CD14-positive monocyte (primary cell): ENCODE data around the gene ABCA4. TPM values are rescaled to one million over a fixed set of nuclear protein-coding genes. Genes with fewer than 3 reads are reported as not detected.

Experiments
- DNase-seq, 3 donors: peaks; one replicate each; pipeline ENCODE4 v3.0.0-alpha.2; 2011 to 2022
- H2AFZ ChIP-seq: 2 replicates; pipeline ENCODE4 v1.6.0; 2012; ENCODE audit warnings: mild to moderate bottlenecking, low read depth, low read length, inconsistent platforms; ENCODE audit not compliant: insufficient read depth, poor library complexity, severe bottlenecking
- H3K27ac ChIP-seq, 2 donors: 1 replicate in 1 of 2; 2 replicates in 1 of 2; pipeline ENCODE4 v1.5.1; 2012 to 2013; ENCODE audit warnings: low read length in 2 of 2, control low read depth in 1 of 2, inconsistent platforms in 1 of 2, low read depth in 1 of 2, mild to moderate bottlenecking in 1 of 2
- H3K27me3 ChIP-seq, 2 donors: one replicate each; pipeline versions ENCODE4 v1.6.0 to v1.6.1; 2011 to 2013; ENCODE audit warnings: low read length in 2 of 2; ENCODE audit not compliant: control insufficient read depth in 2 of 2, insufficient read depth in 2 of 2
- H3K36me3 ChIP-seq, 2 donors: replicated peaks in 1 of 2; 1 replicate in 1 of 2; 2 replicates in 1 of 2; pipeline versions ENCODE4 v1.5.1 to v1.6.1; 2012 to 2013; ENCODE audit warnings: low read length in 2 of 2, control low read depth in 1 of 2, inconsistent platforms in 1 of 2, mild to moderate bottlenecking in 1 of 2; ENCODE audit not compliant: insufficient read depth in 2 of 2, control insufficient read depth in 1 of 2
- H3K4me1 ChIP-seq, 2 donors: 1 replicate in 1 of 2; 2 replicates in 1 of 2; pipeline versions ENCODE4 v1.5.1 to v1.6.1; 2012 to 2013; ENCODE audit warnings: low read length in 2 of 2, control low read depth in 1 of 2, inconsistent platforms in 1 of 2, mild to moderate bottlenecking in 1 of 2, moderate library complexity in 1 of 2; ENCODE audit not compliant: insufficient read depth in 2 of 2, control insufficient read depth in 1 of 2
- H3K4me2 ChIP-seq: replicated peaks from 2 replicates; pipeline ENCODE3; 2012; ENCODE audit warnings: low read length, moderate library complexity, mild to moderate bottlenecking; ENCODE audit not compliant: poor library complexity, severe bottlenecking; ENCODE audit errors: extremely low read depth
- H3K4me3 ChIP-seq, 3 experiments: fragments of 200-600 bp in 1 of 3; sonication (generic) in 1 of 3; replicated peaks in 1 of 3; 1 replicate in 2 of 3; 2 replicates in 1 of 3; pipeline ENCODE4 v1.5.1; 2011 to 2013; ENCODE audit warnings: low read length in 3 of 3, mild to moderate bottlenecking in 3 of 3, control low read depth in 2 of 3, low read depth in 2 of 3, inconsistent platforms in 1 of 3, moderate library complexity in 1 of 3
- H3K79me2 ChIP-seq: 2 replicates; pipeline ENCODE4 v1.6.0; 2012; ENCODE audit warnings: mild to moderate bottlenecking, control low read depth, inconsistent platforms, low read length, moderate library complexity; ENCODE audit not compliant: insufficient read depth
- H3K9ac ChIP-seq: 2 replicates; pipeline ENCODE4 v1.6.0; 2017; ENCODE audit warnings: low read length, mild to moderate bottlenecking; ENCODE audit not compliant: insufficient read depth, poor library complexity, severe bottlenecking
- H3K9me3 ChIP-seq, 2 donors: replicated peaks in 1 of 2; 1 replicate in 1 of 2; 2 replicates in 1 of 2; pipeline versions ENCODE4 v1.5.1 to v1.6.1; 2012 to 2013; ENCODE audit warnings: low read length in 2 of 2, control low read depth in 1 of 2; ENCODE audit not compliant: control insufficient read depth in 1 of 2, insufficient read depth in 1 of 2
- H4K20me1 ChIP-seq: 2 replicates; pipeline ENCODE4 v1.6.0; 2012; ENCODE audit warnings: mild to moderate bottlenecking, low read length, control low read depth, moderate library complexity; ENCODE audit not compliant: insufficient read depth
- H3K27ac Mint-ChIP-seq, 7 donors: one replicate each; pipeline ENCODE4 v1.8.0; 2020; ENCODE audit warnings: mild to moderate bottlenecking in 7 of 7, mixed read lengths in 7 of 7, moderate library complexity in 6 of 7, inconsistent platforms in 2 of 7
- H3K27me3 Mint-ChIP-seq, 3 donors: one replicate each; pipeline ENCODE4 v1.8.0; 2021 to 2022; ENCODE audit warnings: low read depth in 3 of 3, mild to moderate bottlenecking in 3 of 3, mixed read lengths in 3 of 3, moderate library complexity in 3 of 3, inconsistent platforms in 1 of 3
- H3K36me3 Mint-ChIP-seq, 2 donors: one replicate each; pipeline ENCODE4 v1.8.0; 2020; ENCODE audit warnings: mixed read lengths in 2 of 2, inconsistent platforms in 1 of 2, mild to moderate bottlenecking in 1 of 2
- H3K4me1 Mint-ChIP-seq: one replicate; pipeline ENCODE4 v1.8.0; 2020; ENCODE audit warnings: mild to moderate bottlenecking, mixed read lengths
- H3K4me3 Mint-ChIP-seq, 2 donors: one replicate each; pipeline ENCODE4 v1.8.0; 2020; ENCODE audit warnings: mild to moderate bottlenecking in 2 of 2, mixed read lengths in 2 of 2, moderate library complexity in 1 of 2
- H3K9me3 Mint-ChIP-seq, 7 donors: one replicate each; pipeline ENCODE4 v1.8.0; 2020 to 2022; ENCODE audit warnings: mixed read lengths in 7 of 7, mild to moderate bottlenecking in 6 of 7, moderate library complexity in 6 of 7, inconsistent platforms in 2 of 7
- WGBS: methylation state at CpG from one replicate; pipeline ENCODE4 v1.1.5; 2013; ENCODE audit warnings: missing lambda C conversion rate; ENCODE audit not compliant: insufficient coverage; 5-methylcytosine and 5-hydroxymethylcytosine counted together
- intact Hi-C, 2 donors: fragments of 100-400 bp; cut with micrococcal nuclease; formaldehyde crosslinking; loops; one replicate each; pipeline versions ENCODE4 v1.15.0 to v1.15.1; 2023
- polyA plus RNA-seq, 3 donors: library from polyadenylated mRNA; depleted of rRNA in 1 of 3; unstranded in 2 of 3; stranded (reverse) in 1 of 3; fragments of 300-500 nt in 2 of 3; fragments of >200 nt in 1 of 3; fragmentation: Illumina TruSeq in 2 of 3; gene quantifications; 1 replicate in 2 of 3; 2 replicates in 1 of 3; pipeline ENCODE4 v1.2.3, GENCODE V29; 2012 to 2021
- TF ChIP-seq, protein P1 (sequence below): fragments of 200-600 bp; IDR thresholded peaks from one replicate; pipeline ENCODE4 v1.8.0; 2022; ENCODE audit warnings: antibody characterized with exemption, mild to moderate bottlenecking

Gene ABCA4
- polyA plus RNA-seq, 3 donors, result not detected

DNA sequence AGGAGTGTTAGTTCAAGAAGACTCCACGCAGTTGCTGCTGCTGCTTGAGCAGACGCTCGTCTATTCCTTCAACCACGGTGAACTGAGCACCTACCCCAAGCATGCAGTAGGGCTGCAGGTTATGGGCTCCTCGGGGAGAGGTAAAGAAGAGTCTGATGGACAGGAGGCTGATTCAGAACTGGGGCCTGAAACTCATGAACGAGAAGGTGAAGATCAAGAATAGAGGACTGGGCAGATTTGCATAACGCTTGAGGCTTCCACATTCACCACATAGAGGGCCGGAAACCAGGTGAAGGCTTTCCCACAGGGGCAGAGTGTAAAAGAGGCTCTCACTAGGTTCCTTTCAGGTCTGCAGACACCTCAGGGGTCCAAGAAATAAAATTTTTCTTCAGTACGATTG, 9.1 kb downstream of the ABCA4 start:
- no peaks in the 10 kb centered on the region for H3K4me1 Mint-ChIP-seq
- H3K36me3 Mint-ChIP-seq, result no peaks in the 10 kb centered on the region
- intact Hi-C loops, result no loop called here
- no peak overlapping the region for H3K4me3 ChIP-seq
- H3K4me2 ChIP-seq, result no peak overlapping the region
- H3K27ac ChIP-seq, result no peak overlapping the region
- H3K36me3 ChIP-seq, result no peaks in the 10 kb centered on the region
- no peaks in the 10 kb centered on the region for H3K9me3 ChIP-seq
- no peaks in the 10 kb centered on the region for H3K79me2 ChIP-seq
- H2AFZ ChIP-seq, result no peak overlapping the region
- H3K4me1 ChIP-seq, result no peaks in the 10 kb centered on the region
- no peak overlapping the region for H3K27ac Mint-ChIP-seq
- peaks cover 48 to 92% of the 10 kb centered on the region in 2 donors for H3K27me3 ChIP-seq
- TF ChIP-seq, protein P1, sequence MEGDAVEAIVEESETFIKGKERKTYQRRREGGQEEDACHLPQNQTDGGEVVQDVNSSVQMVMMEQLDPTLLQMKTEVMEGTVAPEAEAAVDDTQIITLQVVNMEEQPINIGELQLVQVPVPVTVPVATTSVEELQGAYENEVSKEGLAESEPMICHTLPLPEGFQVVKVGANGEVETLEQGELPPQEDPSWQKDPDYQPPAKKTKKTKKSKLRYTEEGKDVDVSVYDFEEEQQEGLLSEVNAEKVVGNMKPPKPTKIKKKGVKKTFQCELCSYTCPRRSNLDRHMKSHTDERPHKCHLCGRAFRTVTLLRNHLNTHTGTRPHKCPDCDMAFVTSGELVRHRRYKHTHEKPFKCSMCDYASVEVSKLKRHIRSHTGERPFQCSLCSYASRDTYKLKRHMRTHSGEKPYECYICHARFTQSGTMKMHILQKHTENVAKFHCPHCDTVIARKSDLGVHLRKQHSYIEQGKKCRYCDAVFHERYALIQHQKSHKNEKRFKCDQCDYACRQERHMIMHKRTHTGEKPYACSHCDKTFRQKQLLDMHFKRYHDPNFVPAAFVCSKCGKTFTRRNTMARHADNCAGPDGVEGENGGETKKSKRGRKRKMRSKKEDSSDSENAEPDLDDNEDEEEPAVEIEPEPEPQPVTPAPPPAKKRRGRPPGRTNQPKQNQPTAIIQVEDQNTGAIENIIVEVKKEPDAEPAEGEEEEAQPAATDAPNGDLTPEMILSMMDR, result no peak
- peak overlapping the region in 1 of 2 donors; percentile 36 for H3K4me3 Mint-ChIP-seq
- no peaks in the 10 kb centered on the region for H4K20me1 ChIP-seq
- 100% methylated on average over 1 of the region's 9 CpGs for WGBS
- no peak for DNase-seq
- H3K9ac ChIP-seq, result no peak overlapping the region
- peaks cover 0 to 5% (median 0%) of the 10 kb centered on the region in 7 donors for H3K9me3 Mint-ChIP-seq
- peaks cover 80 to 98% (median 84%) of the 10 kb centered on the region in 3 donors for H3K27me3 Mint-ChIP-seq

DNA sequence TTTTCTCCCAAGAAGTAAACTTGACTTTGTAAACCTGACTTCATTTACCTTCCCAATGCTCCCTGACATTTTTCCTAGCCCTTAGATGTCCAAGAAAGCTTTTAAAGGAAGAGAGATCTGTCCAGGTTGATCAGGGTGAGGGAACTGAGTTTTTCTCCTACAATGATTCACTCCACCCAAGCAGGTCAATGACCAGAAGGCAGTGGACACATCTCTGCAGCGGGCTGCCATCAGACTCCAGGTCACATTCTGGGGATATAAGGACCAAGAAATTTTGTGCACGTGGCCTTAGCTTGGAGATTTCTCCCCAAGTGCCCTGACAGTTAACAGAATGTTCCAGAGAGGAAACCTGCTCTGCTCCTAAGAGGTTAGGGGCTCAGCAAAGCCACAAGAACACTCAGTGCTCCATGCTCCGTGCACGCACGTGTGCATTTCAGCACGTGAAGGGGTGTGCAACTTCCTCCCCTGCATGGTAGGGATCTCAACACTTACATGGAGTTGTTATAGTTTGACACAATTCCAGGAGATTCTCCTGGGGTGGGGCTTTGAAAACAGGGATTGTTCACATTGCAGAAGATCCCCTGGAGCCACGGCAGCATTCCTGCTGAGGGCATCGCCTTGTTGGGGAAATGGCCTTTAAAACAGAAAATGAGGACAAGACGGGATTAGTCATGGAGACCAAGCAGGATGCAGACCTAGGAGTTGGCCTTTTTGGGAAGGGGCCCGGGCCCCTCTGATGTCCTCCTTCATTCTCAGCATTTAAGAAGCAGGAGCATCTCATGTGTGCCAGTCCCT, 9.8 kb downstream of the ABCA4 start:
- peaks cover 78 to 99% (median 86%) of the 10 kb centered on the region in 3 donors for H3K27me3 Mint-ChIP-seq
- TF ChIP-seq, protein P1, result no peak
- DNase-seq, result no peak
- Histone ChIP-seq H2AFZ (no peak overlapping the region), H3K79me2 (no peaks in the 10 kb centered on the region), H3K4me1 (peaks cover 0 to under 1% of the 10 kb centered on the region in 2 donors), H3K4me3 (no peak overlapping the region), H3K4me2 (no peak overlapping the region), H3K9me3 (no peaks in the 10 kb centered on the region), H3K27ac (no peak overlapping the region), H3K9ac (no peak overlapping the region), H3K27me3 (peaks cover 50 to 95% of the 10 kb centered on the region in 2 donors), H4K20me1 (no peaks in the 10 kb centered on the region), H3K36me3 (no peaks in the 10 kb centered on the region)
- WGBS, result 80% methylated on average over 4 of the region's 10 CpGs
- H3K27ac Mint-ChIP-seq, result no peak overlapping the region
- peaks cover 2% of the 10 kb centered on the region for H3K4me1 Mint-ChIP-seq
- intact Hi-C loops, result no loop called here
- H3K36me3 Mint-ChIP-seq, result no peaks in the 10 kb centered on the region
- H3K9me3 Mint-ChIP-seq, result peaks cover 0 to 5% (median 0%) of the 10 kb centered on the region in 7 donors
- H3K4me3 Mint-ChIP-seq, result peak overlapping the region; percentile 25 to 36
